Endothelial cell of umbilical vein (primary cell): Measurements from ENCODE around the gene LRP1.

Experiments
- EZH2 ChIP-seq: IDR thresholded peaks from 2 replicates; pipeline ENCODE4 v1.6.1; 2012; ENCODE audit warnings: borderline replicate concordance, low read depth, mild to moderate bottlenecking, moderate library complexity, low read length, inconsistent platforms; ENCODE audit not compliant: severe bottlenecking
- JUN ChIP-seq: IDR thresholded peaks from 2 replicates; pipeline ENCODE4 v1.6.1; 2011; ENCODE audit warnings: borderline replicate concordance, low read depth; ENCODE audit not compliant: insufficient read length, insufficient read depth
- MYC ChIP-seq: IDR thresholded peaks from one replicate; pipeline ENCODE4 v1.6.1; 2011; ENCODE audit warnings: mild to moderate bottlenecking, low read depth, low read length
- POLR2A ChIP-seq: IDR thresholded peaks from 2 replicates; pipeline ENCODE4 v1.6.1; 2012; ENCODE audit warnings: low read depth, mild to moderate bottlenecking, control low read depth, low read length
- POLR2AphosphoS5 ChIP-seq: IDR thresholded peaks from 2 replicates; pipeline ENCODE4 v1.6.1; 2012; ENCODE audit warnings: low read depth, mild to moderate bottlenecking, control low read depth, low read length, moderate library complexity; ENCODE audit not compliant: insufficient read depth
- TF ChIP-seq, protein P1 (sequence below), 2 donors: IDR thresholded peaks; 1 replicate in 1 of 2; 2 replicates in 1 of 2; pipeline ENCODE4 v1.5.1; 2011; ENCODE audit warnings: low read length in 2 of 2, mild to moderate bottlenecking in 2 of 2, moderate library complexity in 2 of 2, control low read depth in 1 of 2, inconsistent platforms in 1 of 2, low read depth in 1 of 2; ENCODE audit not compliant: insufficient read depth in 1 of 2; ENCODE audit errors: extremely low read depth in 1 of 2
- TF ChIP-seq, protein P2 (sequence below): IDR thresholded peaks from 2 replicates; pipeline ENCODE4 v1.6.1; 2011; ENCODE audit not compliant: insufficient read depth, insufficient read length

DNA sequence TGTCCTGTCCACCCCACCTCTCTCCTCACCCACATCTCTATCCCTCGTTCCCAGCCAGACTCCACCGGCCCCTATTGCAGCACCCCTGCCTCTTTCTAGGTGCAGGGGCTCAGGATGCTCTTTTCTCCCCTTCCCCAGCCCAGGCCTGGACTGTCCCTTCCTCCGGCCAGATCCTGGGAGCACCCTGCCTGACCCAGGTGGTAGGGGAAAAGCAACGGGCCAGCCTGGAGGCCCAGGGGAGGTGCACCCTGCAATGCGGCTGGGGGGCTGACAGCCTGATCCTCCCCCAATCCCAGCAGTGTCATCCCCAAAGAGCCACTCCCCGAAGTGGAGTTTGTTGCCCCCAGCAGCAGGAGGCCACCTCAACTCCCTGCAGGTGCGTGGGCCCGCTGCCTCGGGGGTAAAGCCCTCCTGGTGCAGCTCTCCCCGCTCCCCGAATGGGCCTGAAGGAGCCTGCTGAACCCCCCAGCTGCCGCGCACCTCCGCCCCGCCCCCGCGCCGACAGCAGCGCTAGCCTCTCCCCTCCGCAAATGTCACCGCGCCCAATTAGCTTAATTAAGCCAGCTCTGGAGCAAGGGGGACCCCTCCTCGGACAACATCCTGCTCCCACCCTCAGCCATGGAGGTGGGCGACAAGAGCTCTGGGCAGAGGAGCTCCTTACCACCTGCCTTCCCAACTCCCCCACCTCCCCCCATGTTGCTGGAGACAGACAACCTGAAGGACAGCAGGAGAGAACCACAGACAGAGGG is 93.1 kb downstream of the LRP1 start:
- TF ChIP-seq POLR2AphosphoS5, result no peak
- TF ChIP-seq EZH2, result peak; percentile 81
- TF ChIP-seq, protein P1, sequence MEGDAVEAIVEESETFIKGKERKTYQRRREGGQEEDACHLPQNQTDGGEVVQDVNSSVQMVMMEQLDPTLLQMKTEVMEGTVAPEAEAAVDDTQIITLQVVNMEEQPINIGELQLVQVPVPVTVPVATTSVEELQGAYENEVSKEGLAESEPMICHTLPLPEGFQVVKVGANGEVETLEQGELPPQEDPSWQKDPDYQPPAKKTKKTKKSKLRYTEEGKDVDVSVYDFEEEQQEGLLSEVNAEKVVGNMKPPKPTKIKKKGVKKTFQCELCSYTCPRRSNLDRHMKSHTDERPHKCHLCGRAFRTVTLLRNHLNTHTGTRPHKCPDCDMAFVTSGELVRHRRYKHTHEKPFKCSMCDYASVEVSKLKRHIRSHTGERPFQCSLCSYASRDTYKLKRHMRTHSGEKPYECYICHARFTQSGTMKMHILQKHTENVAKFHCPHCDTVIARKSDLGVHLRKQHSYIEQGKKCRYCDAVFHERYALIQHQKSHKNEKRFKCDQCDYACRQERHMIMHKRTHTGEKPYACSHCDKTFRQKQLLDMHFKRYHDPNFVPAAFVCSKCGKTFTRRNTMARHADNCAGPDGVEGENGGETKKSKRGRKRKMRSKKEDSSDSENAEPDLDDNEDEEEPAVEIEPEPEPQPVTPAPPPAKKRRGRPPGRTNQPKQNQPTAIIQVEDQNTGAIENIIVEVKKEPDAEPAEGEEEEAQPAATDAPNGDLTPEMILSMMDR (IDR thresholded peaks at IDR 0.05; ENCODE audit: extremely low read depth in 1 of 2, insufficient read depth in 1 of 2, low read depth in 1 of 2, low read length in 2 of 2), result no peak
- no peak for TF ChIP-seq MYC
- TF ChIP-seq, protein P2, sequence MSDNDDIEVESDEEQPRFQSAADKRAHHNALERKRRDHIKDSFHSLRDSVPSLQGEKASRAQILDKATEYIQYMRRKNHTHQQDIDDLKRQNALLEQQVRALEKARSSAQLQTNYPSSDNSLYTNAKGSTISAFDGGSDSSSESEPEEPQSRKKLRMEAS, result no peak
- TF ChIP-seq JUN, result no peak
- TF ChIP-seq POLR2A, result no peak
